HL-60 (cell line): ENCODE measurements around the gene DNAJC27.

Experiments
- POLR2AphosphoS5 ChIP-seq: IDR thresholded peaks from 2 replicates; pipeline ENCODE4 v1.6.1; 2012; ENCODE audit warnings: low read depth
- TF ChIP-seq, protein P1 (sequence below): IDR thresholded peaks from one replicate; pipeline ENCODE4 v1.5.1; 2011; ENCODE audit warnings: low read length, control low read depth, inconsistent platforms; ENCODE audit not compliant: insufficient read depth

DNA sequence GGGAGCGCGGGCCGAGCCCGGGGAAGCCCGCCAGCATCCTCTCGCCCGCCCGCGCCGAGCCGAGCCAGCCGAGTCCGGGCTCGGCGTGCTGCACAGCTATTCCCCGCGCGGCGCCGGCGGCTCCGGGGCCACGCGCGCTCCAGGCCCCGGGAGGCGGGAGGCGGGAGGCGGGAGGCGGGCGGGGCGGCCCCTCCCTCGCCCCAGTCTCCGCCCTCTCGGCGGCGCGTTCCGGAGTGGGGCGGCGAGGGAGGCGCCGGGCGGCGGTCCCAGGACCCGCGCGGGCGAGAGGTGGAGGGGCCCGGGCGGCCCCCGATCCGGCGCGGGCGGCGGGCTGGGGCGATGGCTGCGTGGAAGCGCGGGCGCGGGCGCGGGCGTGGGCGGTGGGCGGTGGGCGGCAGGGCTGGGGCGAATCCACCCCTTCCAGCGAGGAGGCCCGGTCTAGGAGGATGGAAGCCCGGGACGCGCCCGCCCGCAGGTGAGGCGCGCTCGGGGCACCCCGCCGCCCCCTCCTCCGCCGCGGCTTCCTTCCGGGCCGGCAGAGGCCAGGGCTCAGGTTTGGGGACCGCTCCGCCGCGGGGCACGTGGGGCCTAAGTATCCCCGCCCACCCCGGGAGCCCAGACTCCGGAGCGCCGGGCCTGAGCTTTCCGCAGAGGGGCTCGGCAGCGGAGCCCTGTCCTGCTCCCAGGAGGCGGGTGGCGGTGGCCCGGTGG is 51.5 kb downstream of the DNAJC27 start, which contains the start of gene ADCY3:
- TF ChIP-seq, protein P1, sequence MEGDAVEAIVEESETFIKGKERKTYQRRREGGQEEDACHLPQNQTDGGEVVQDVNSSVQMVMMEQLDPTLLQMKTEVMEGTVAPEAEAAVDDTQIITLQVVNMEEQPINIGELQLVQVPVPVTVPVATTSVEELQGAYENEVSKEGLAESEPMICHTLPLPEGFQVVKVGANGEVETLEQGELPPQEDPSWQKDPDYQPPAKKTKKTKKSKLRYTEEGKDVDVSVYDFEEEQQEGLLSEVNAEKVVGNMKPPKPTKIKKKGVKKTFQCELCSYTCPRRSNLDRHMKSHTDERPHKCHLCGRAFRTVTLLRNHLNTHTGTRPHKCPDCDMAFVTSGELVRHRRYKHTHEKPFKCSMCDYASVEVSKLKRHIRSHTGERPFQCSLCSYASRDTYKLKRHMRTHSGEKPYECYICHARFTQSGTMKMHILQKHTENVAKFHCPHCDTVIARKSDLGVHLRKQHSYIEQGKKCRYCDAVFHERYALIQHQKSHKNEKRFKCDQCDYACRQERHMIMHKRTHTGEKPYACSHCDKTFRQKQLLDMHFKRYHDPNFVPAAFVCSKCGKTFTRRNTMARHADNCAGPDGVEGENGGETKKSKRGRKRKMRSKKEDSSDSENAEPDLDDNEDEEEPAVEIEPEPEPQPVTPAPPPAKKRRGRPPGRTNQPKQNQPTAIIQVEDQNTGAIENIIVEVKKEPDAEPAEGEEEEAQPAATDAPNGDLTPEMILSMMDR = no peak
- TF ChIP-seq POLR2AphosphoS5 = no peak
